BE2C (cell line): ENCODE data around the gene HYAL2.
A peak's percentile ranks its signal among the peaks of the same experiment; 100 is the strongest.

Experiments used
- DNase-seq: peaks from one replicate; pipeline ENCODE4 v3.0.0-alpha.2; 2020
- H3K27me3 ChIP-seq: fragments of 250-450 bp; sonication (Bioruptor Pico); 2 replicates; pipeline ENCODE4 v1.5.1; 2020; ENCODE audit warnings: mild to moderate bottlenecking
- H3K36me3 ChIP-seq: fragments of 250-450 bp; sonication (Bioruptor Pico); 2 replicates; pipeline ENCODE4 v1.5.1; 2020; ENCODE audit warnings: mild to moderate bottlenecking
- H3K4me1 ChIP-seq: fragments of 250-450 bp; sonication (Bioruptor Pico); 2 replicates; pipeline ENCODE4 v1.5.1; 2020
- H3K4me3 ChIP-seq: 2 replicates; pipeline ENCODE4 v1.5.1; 2011; ENCODE audit warnings: low read depth, low read length
- H3K9me3 ChIP-seq: fragments of 250-450 bp; sonication (Bioruptor Pico); 2 replicates; pipeline ENCODE4 v1.5.1; 2020
- TF ChIP-seq, protein P1 (sequence below): IDR thresholded peaks from 2 replicates; pipeline ENCODE4 v1.5.1; 2012; ENCODE audit warnings: mild to moderate bottlenecking, low read depth, low read length

HYAL2 gene

DNA sequence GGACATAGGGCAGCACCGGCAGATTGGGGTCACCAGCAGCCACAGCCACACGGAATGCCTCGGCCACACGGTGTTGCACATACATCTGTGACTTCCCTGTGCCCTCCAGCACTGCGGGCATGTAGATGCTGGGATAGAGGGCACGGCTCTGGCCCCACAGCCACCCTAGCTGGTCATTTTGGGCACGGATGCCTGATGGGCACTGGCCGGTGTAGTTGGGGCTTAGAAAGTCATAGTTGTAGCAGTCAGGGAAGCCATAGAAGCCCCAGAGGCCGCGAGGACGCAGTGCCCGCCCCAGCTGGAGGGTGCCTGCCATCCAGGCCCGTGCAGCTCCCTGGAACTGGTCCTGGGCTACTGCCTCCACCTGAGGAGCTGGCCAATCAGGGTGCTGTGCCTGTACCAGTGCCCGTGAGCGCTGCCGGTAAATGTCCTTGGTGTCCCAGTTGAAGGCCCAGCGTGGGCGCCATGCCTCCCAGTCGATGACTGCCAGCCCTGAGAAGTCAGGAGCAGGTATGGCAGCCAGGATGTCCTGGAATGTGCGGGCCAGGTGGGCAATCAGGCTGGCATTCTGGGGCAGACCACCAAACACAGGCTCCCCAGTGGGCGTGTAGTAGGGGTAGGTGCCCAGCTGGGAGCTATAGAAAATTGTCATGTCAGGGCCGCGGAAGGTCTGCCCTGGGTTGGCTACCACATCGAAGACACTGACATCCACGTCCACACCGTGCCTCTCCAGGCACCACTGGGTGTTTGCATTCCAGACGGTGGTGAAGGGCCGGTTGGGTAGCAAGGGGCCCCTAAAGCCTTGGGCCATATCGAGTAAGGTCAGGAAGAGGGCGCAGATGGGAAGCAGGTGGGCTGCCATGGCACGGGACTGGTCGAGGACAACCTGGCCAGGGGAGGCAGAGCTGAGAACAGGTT, 20.2 kb downstream of the HYAL2 start:
- TF ChIP-seq, protein P1, sequence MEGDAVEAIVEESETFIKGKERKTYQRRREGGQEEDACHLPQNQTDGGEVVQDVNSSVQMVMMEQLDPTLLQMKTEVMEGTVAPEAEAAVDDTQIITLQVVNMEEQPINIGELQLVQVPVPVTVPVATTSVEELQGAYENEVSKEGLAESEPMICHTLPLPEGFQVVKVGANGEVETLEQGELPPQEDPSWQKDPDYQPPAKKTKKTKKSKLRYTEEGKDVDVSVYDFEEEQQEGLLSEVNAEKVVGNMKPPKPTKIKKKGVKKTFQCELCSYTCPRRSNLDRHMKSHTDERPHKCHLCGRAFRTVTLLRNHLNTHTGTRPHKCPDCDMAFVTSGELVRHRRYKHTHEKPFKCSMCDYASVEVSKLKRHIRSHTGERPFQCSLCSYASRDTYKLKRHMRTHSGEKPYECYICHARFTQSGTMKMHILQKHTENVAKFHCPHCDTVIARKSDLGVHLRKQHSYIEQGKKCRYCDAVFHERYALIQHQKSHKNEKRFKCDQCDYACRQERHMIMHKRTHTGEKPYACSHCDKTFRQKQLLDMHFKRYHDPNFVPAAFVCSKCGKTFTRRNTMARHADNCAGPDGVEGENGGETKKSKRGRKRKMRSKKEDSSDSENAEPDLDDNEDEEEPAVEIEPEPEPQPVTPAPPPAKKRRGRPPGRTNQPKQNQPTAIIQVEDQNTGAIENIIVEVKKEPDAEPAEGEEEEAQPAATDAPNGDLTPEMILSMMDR, result no peak
- DNase-seq, result no peak
- H3K4me3 ChIP-seq, result no peak overlapping the region
- H3K4me1 ChIP-seq, result no peaks in the 10 kb centered on the region; the same call in 1 of the 2 replicates
- H3K9me3 ChIP-seq, result no peaks in the 10 kb centered on the region
- H3K27me3 ChIP-seq, result no peaks in the 10 kb centered on the region
- H3K36me3 ChIP-seq, result no peaks in the 10 kb centered on the region

DNA sequence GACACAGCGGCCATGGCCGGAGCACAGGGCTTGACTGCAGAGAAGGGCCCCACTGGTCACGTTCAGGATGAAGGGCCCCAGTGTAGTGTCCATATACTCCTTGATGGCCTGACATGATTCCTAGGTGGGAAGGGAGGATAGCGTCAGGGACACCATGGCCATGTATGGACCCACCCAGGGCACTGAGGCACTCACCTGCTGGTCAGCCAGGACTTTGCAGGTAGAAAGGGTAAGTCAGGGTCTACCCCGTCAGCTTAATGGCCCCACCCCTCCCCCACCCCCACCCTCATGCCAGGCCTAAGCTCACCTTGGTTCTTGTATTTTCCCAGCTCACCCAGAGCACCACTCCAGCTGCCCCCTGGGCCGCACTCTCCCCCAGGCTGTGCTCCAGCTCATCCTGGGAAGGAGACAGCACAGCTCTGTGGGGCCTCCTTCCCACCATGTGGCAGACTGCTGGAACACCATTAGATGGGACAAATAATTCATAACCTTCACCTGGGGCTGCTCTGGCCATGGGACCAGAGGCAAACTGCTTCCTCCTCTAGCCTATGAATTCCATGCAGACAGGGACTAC, 21.8 kb downstream of the HYAL2 start:
- TF ChIP-seq, protein P1, result no peak
- no peaks in the 10 kb centered on the region; the same call in 1 of the 2 replicates for H3K4me1 ChIP-seq
- H3K9me3 ChIP-seq, result no peaks in the 10 kb centered on the region
- DNase-seq, result no peak
- H3K27me3 ChIP-seq, result no peaks in the 10 kb centered on the region
- no peak overlapping the region for H3K4me3 ChIP-seq
- no peaks in the 10 kb centered on the region for H3K36me3 ChIP-seq

DNA sequence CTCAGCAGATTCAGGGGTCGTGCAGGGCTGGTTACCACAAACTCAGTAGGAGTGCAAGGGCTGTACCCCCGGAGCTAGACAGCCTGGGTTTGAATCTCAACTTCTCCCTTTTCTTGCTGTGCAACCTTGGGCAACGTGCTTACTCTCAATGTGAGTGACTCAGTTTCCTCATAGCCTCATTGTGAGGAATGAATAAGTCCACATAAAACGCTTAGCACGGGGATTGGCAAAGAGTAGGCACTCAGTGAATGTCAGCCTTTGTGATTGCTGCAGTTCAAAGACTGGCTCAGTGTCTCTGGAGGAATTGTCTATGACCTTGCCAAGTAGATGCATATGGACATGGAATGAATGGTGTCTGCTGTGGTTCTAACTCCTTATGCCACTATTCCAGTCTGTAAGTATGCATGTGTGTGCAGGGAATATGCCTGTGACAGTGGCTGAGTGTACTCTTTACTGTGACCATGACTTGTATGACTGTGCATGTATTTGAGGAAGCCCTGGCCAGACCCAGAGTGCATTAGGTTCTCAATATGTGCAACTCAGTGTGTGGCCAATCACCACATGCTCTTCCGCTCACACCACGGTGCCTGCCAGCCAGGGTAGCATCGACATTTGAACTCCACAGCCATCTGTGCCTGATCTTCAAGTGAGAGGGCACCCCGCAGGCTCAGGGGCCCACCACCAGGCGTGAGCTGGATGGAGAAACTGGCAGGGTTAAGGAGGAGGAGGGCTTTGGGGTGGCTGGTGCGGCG, 22.4 kb downstream of the HYAL2 start:
- Histone ChIP-seq H3K27me3 (no peaks in the 10 kb centered on the region), H3K9me3 (no peaks in the 10 kb centered on the region), H3K36me3 (no peaks in the 10 kb centered on the region), H3K4me3 (peak overlapping the region; percentile 41), H3K4me1 (no peaks in the 10 kb centered on the region; the same call in 1 of the 2 replicates)
- TF ChIP-seq, protein P1, result no peak
- no peak for DNase-seq

DNA sequence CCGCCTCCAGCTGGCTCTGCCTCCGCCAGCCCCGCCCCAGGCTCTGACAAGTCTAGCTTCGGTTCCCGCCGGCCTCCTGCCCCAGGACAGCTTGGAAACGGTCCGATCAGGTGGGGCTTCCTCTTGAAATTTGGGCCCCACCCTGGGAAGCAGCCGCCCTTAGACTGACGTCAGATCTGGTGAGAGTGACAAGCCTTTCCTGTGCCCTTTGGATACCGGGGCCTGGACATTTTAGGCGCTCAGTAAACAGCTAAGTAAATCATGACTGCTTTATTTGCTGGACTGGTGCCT, 23.0 kb downstream of the HYAL2 start:
- no peak for DNase-seq
- H3K9me3 ChIP-seq, result no peaks in the 10 kb centered on the region
- H3K4me1 ChIP-seq, result no peaks in the 10 kb centered on the region; the same call in 1 of the 2 replicates
- H3K36me3 ChIP-seq, result no peaks in the 10 kb centered on the region
- H3K4me3 ChIP-seq, result peak overlapping the region; percentile 41
- no peaks in the 10 kb centered on the region for H3K27me3 ChIP-seq
- TF ChIP-seq, protein P1, result no peak

DNA sequence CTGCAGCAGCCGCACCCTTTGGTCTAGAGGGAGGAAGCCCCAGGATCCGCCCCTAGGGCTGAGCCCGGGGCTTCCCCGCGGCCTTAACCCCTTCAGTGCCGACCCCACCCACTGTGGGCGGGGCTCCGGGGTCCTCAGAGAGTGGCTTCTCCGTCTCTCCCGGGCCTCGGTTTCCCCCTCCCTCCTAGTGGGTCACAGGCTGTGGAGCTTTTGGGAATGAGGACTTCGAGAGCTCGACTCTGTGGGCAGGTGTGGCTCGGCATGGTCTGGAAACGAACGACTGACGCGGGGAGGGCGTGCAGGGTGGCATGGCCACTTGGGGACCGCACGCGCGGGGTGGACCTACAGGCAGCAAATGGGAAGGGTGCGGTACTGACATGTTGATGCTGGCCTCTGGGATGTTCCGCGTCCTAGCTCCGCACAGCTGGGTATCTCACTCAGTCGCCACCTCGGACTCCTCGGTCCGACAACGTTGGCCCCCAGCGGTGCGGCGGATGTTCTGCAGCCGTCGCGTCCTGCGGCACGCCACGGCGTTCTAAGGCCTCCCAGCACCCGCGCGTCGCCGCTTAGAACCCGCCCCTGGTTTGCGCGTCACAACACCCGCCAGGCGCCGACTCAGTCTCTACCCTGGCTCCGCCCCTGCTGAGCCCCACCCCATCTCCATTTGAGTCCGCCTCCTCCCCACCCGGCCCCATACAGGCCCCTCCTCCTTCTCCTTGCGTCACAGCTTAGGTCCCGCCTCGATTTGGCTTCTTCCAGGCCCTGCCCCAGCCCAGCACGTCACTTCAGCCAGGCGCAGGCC, 23.5 kb downstream of the HYAL2 start, which contains the start of the genes HYAL3 and NAA80:
Gene HYAL3, minus strand, starts transcription at position 570 of the 802 bp plus-strand sequence. CDS start 3,803 bp downstream, outside the sequence.
Gene NAA80, minus strand, starts transcription at position 570 of the 802 bp plus-strand sequence. CDS start 1,942 bp downstream, outside the sequence.
- no peaks in the 10 kb centered on the region; the same call in 1 of the 2 replicates for H3K4me1 ChIP-seq
- peak within 1 kb of the TSS; percentile 72 for H3K4me3 ChIP-seq
- peak; percentile 96 for DNase-seq
- H3K9me3 ChIP-seq, result no peaks in the 10 kb centered on the region
- H3K36me3 ChIP-seq, result no peaks in the 10 kb centered on the region
- no peaks in the 10 kb centered on the region for H3K27me3 ChIP-seq
- TF ChIP-seq, protein P1, result no peak
